HG03521 (cell line): Measurements from ENCODE around the gene KIF3C.
A peak's percentile ranks its signal among the peaks of the same experiment; 100 is the strongest.
"Not testable (repeated sequence)": the region's sequence is repeated elsewhere in the genome, so short reads cannot be mapped to it uniquely, and the experiment has no call there.

ENCODE experiments used
- ATAC-seq: cut with Tn5 transposase; IDR thresholded peaks from one replicate; pipeline ENCODE4 v1.9.1; 2021; ENCODE audit warnings: mild to moderate bottlenecking, moderate library complexity; ENCODE audit not compliant: unreplicated experiment

KIF3C gene

GRCh38 chr2:25966531-25967270 lies 15.6 kb downstream of the KIF3C start:
- no peak for ATAC-seq

GRCh38 chr2:25964891-25965290 lies 17.4 kb downstream of the KIF3C start:
- ATAC-seq, result no peak

GRCh38 chr2:25960920-25961319 lies 21.4 kb downstream of the KIF3C start:
- ATAC-seq, result no peak

- ATAC-seq, result no peak
Observed at GRCh38 chr2:25960396-25960795, 21.9 kb downstream of the KIF3C start.

GRCh38 chr2:25958611-25959010 lies 23.7 kb downstream of the KIF3C start:
- not testable (repeated sequence) for ATAC-seq

- ATAC-seq, result no peak
Observed at GRCh38 chr2:25957743-25958142, 24.6 kb downstream of the KIF3C start.

- no peak for ATAC-seq
Observed at GRCh38 chr2:25955869-25956535, 26.3 kb downstream of the KIF3C start.

- ATAC-seq, result no peak
Observed at GRCh38 chr2:25955036-25955435, 27.3 kb downstream of the KIF3C start.

- ATAC-seq, result no peak
Observed at GRCh38 chr2:25954199-25954752, 28.0 kb downstream of the KIF3C start.

- ATAC-seq, result peak; percentile 58
Observed at GRCh38 chr2:25951071-25951547, 31.2 kb downstream of the KIF3C start.

- ATAC-seq, result no peak
Observed at GRCh38 chr2:25948437-25948836, 33.9 kb downstream of the KIF3C start.

- no peak for ATAC-seq
Observed at GRCh38 chr2:25941042-25941441, 41.3 kb downstream of the KIF3C start.

- ATAC-seq, result no peak
Observed at GRCh38 chr2:25939257-25939668, 43.0 kb downstream of the KIF3C start.

- ATAC-seq, result no peak
Observed at GRCh38 chr2:25938345-25938744, 44.0 kb downstream of the KIF3C start.

GRCh38 chr2:25936889-25937545 lies 45.3 kb downstream of the KIF3C start:
- no peak for ATAC-seq

GRCh38 chr2:25933622-25934021 lies 48.7 kb downstream of the KIF3C start:
- ATAC-seq, result no peak

GRCh38 chr2:25929789-25930473 lies 52.4 kb downstream of the KIF3C start:
- no peak for ATAC-seq

- ATAC-seq, result no peak
Observed at GRCh38 chr2:25928668-25929067, 53.6 kb downstream of the KIF3C start.

GRCh38 chr2:25926984-25927756 lies 55.1 kb downstream of the KIF3C start:
- no peak for ATAC-seq

GRCh38 chr2:25922501-25922900 lies 59.8 kb downstream of the KIF3C start:
- ATAC-seq, result no peak
